Liver (tissue), 9 donors: ENCODE measurements around the gene RHOXF2. TPM values are rescaled to one million over a fixed set of nuclear protein-coding genes. Genes with fewer than 3 reads are reported as not detected.
"Not testable (repeated sequence)": the region's sequence is repeated elsewhere in the genome, so short reads cannot be mapped to it uniquely, and the experiment has no call there.

Source experiments
- DNase-seq: peaks from one replicate; pipeline ENCODE4 v3.0.0-alpha.2; 2017; ENCODE audit warnings: low spot score
- H3K27ac ChIP-seq, 2 donors: one replicate each; pipeline ENCODE4 v1.7.0; 2013; ENCODE audit warnings: inconsistent platforms in 2 of 2, low read length in 2 of 2, control low read depth in 1 of 2, low read depth in 1 of 2, mild to moderate bottlenecking in 1 of 2
- H3K27me3 ChIP-seq, 4 donors: one replicate each; pipeline versions ENCODE4 v1.6.1 to v1.7.0; 2013; ENCODE audit warnings: low read length in 3 of 4, inconsistent platforms in 1 of 4, mild to moderate bottlenecking in 1 of 4, moderate library complexity in 1 of 4; ENCODE audit not compliant: control insufficient read depth in 4 of 4, insufficient read depth in 4 of 4
- H3K36me3 ChIP-seq, 4 donors: one replicate each; pipeline versions ENCODE4 v1.6.1 to v1.7.0; 2013; ENCODE audit warnings: low read length in 3 of 4, mild to moderate bottlenecking in 3 of 4, low read depth in 1 of 4, moderate library complexity in 1 of 4; ENCODE audit not compliant: control insufficient read depth in 4 of 4, insufficient read depth in 3 of 4
- H3K4me1 ChIP-seq, 4 donors: one replicate each; pipeline versions ENCODE4 v1.6.1 to v1.7.0; 2013; ENCODE audit warnings: low read length in 3 of 4, mild to moderate bottlenecking in 3 of 4, moderate library complexity in 1 of 4; ENCODE audit not compliant: control insufficient read depth in 4 of 4, insufficient read depth in 4 of 4
- H3K4me3 ChIP-seq, 3 donors: one replicate each; pipeline versions ENCODE4 v1.6.1 to v1.7.0; 2013; ENCODE audit warnings: low read length in 3 of 3, control low read depth in 1 of 3, low read depth in 1 of 3, mild to moderate bottlenecking in 1 of 3
- H3K9ac ChIP-seq, 2 donors: one replicate each; pipeline ENCODE4 v1.7.0; 2013; ENCODE audit warnings: low read length in 2 of 2, mild to moderate bottlenecking in 2 of 2, moderate library complexity in 2 of 2, control low read depth in 1 of 2, low read depth in 1 of 2
- H3K9me3 ChIP-seq, 4 donors: one replicate each; pipeline versions ENCODE4 v1.6.1 to v1.7.0; 2013; ENCODE audit warnings: low read length in 3 of 4; ENCODE audit not compliant: control insufficient read depth in 4 of 4
- ATF3 ChIP-seq: IDR thresholded peaks from 2 replicates; pipeline ENCODE4 v1.6.1; 2016; ENCODE audit warnings: antibody characterized with exemption
- CTCF ChIP-seq: fragments of 150-350 bp; IDR thresholded peaks from 2 replicates; pipeline ENCODE4 v1.5.1; 2017; ENCODE audit warnings: improper control_type of control experiment, low read depth, low read length; ENCODE audit not compliant: missing input control
- EGR1 ChIP-seq, 2 donors: IDR thresholded peaks; 2 replicates each; pipeline ENCODE4 v1.6.1; 2016 to 2018; ENCODE audit warnings: antibody characterized with exemption in 2 of 2, low read depth in 2 of 2
- FOXA1 ChIP-seq: IDR thresholded peaks from 2 replicates; pipeline ENCODE4 v1.6.1; 2016; ENCODE audit warnings: antibody characterized with exemption
- FOXA2 ChIP-seq: IDR thresholded peaks from 2 replicates; pipeline ENCODE4 v1.6.1; 2016; ENCODE audit warnings: antibody characterized with exemption
- GABPA ChIP-seq, 2 donors: IDR thresholded peaks in 1 of 2; conservative IDR thresholded peaks in 1 of 2; 2 replicates each; pipeline ENCODE4 v1.6.1; 2016; ENCODE audit warnings: antibody characterized with exemption in 2 of 2, mild to moderate bottlenecking in 1 of 2, moderate library complexity in 1 of 2
- HNF4A ChIP-seq, 2 donors: conservative IDR thresholded peaks; 2 replicates each; pipeline ENCODE4 v1.6.1; 2016; ENCODE audit warnings: antibody characterized with exemption in 2 of 2, mild to moderate bottlenecking in 2 of 2
- HNF4G ChIP-seq: IDR thresholded peaks from 2 replicates; pipeline ENCODE4 v1.6.1; 2016; ENCODE audit warnings: antibody characterized with exemption
- JUND ChIP-seq, 2 donors: IDR thresholded peaks; 2 replicates each; pipeline ENCODE4 v1.6.1; 2016; ENCODE audit warnings: antibody characterized with exemption in 2 of 2
- MAX ChIP-seq: IDR thresholded peaks from 2 replicates; pipeline ENCODE4 v1.6.1; 2016; ENCODE audit warnings: antibody characterized with exemption
- NR2F2 ChIP-seq: IDR thresholded peaks from 2 replicates; pipeline ENCODE4 v1.6.1; 2016; ENCODE audit warnings: antibody characterized with exemption
- RAD21 ChIP-seq, 2 donors: IDR thresholded peaks; 2 replicates each; pipeline ENCODE4 v1.6.1; 2016; ENCODE audit warnings: antibody characterized with exemption in 2 of 2, mild to moderate bottlenecking in 2 of 2
- REST ChIP-seq: IDR thresholded peaks from 2 replicates; pipeline ENCODE4 v1.6.1; 2016; ENCODE audit warnings: antibody characterized with exemption, mild to moderate bottlenecking
- RXRA ChIP-seq, 2 donors: IDR thresholded peaks; 2 replicates each; pipeline ENCODE4 v1.6.1; 2017 to 2018; ENCODE audit warnings: antibody characterized with exemption in 2 of 2, mild to moderate bottlenecking in 1 of 2
- SP1 ChIP-seq: IDR thresholded peaks from 2 replicates; pipeline ENCODE4 v1.6.1; 2018; ENCODE audit warnings: antibody characterized with exemption, mild to moderate bottlenecking
- TAF1 ChIP-seq: conservative IDR thresholded peaks from 2 replicates; pipeline ENCODE4 v1.6.1; 2016; ENCODE audit warnings: antibody characterized with exemption, mild to moderate bottlenecking
- YY1 ChIP-seq: IDR thresholded peaks from 2 replicates; pipeline ENCODE4 v1.6.1; 2016; ENCODE audit warnings: antibody characterized with exemption, mild to moderate bottlenecking
- ZBTB33 ChIP-seq: IDR thresholded peaks from 2 replicates; pipeline ENCODE4 v1.6.1; 2016; ENCODE audit warnings: antibody characterized with exemption
- WGBS: extraction: QIAGEN DNeasy Blood & Tissue Kit; methylation state at CpG from one replicate; pipeline ENCODE4 v1.1.7; 2013; 5-methylcytosine and 5-hydroxymethylcytosine counted together
- polyA plus RNA-seq, 2 donors: library from polyadenylated mRNA; stranded (reverse) in 1 of 2; unstranded in 1 of 2; fragments of 200-250 nt in 1 of 2; fragments of >200 nt in 1 of 2; fragmentation: Nextera tagmentation in 1 of 2; extraction: Ambion mirVana in 1 of 2; gene quantifications; one replicate each; pipeline versions ENCODE4 v1.2.1 to v1.2.3, GENCODE V29; 2013 to 2015
- total RNA-seq, 2 donors: library from RNA; depleted of rRNA; stranded (reverse); fragments of >200 nt; gene quantifications; one replicate each; pipeline ENCODE4 v1.2.3, GENCODE V29; 2014
- donor health status: healthy.
- donor health status: healthy.
- donor health status: healthy.
- donor health status: healthy.
- donor health status: healthy.

Gene RHOXF2
- not detected for total RNA-seq
- polyA plus RNA-seq: not detected

DNA sequence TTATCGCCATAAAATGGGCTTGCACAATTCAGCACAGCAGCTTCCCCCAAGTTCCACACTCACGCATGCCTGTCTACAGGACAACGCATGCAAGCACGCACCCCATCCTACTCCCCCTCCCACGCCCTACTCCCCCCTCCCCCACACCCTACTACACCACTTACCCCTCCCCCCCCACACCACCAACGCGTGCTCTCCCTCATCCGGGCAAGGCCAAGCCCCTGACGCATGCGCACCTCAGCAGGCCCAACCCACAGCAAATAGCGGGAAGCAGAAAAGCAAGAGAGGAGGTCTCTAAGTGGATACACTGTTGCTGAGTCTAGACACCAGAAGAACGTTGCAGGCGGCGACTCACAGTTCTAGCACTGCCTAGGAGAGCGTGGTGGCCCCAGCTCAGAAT lies at the start of gene RHOXF2:
Gene RHOXF2 (plus strand): TSS at position 301 of the 400 bp plus-strand sequence. CDS start 138 bp downstream, outside the sequence.
- H3K4me1 ChIP-seq, H3K9me3 ChIP-seq, H3K27ac ChIP-seq, DNase-seq, H3K27me3 ChIP-seq, H3K36me3 ChIP-seq, H3K4me3 ChIP-seq, H3K9ac ChIP-seq: not testable (repeated sequence)
- no CpG with 5 or more reads among the region's 15 CpGs for WGBS

DNA sequence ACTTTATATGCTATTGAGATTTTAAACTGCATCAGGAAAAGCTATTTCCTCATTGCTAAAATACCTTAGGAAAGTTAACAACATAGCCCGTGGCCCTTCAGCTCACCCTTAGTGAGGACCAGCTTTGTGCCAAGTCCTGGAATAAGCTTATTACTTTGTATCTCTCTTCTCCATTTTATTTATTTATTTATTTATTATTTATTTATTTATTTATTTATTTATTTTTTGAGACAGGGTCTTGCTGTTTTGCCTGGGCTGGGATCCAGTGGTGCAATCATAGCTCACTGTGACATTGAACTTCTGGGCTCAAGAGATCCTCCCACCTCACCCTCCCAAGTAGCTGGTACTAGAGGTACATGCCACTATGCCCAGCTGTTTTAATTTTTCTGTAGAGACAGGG lies 49.0 kb upstream of the RHOXF2 start:
- TF ChIP-seq GABPA (IDR thresholded peaks at IDR 0.05 in 1 of 2, conservative IDR thresholded peaks at IDR 0.05 in 1 of 2): no peak
- no peak for TF ChIP-seq HNF4G
- TF ChIP-seq EGR1 (IDR thresholded peaks at IDR 0.05; ENCODE audit: low read depth in 2 of 2): no peak
- no peak for TF ChIP-seq TAF1
- no peak for TF ChIP-seq SP1
- no peak for TF ChIP-seq FOXA1
- no peak for TF ChIP-seq HNF4A (conservative IDR thresholded peaks at IDR 0.05)
- TF ChIP-seq CTCF: no peak
- TF ChIP-seq MAX: no peak
- WGBS: 94% methylated on average over 1 of the region's 1 CpG

DNA sequence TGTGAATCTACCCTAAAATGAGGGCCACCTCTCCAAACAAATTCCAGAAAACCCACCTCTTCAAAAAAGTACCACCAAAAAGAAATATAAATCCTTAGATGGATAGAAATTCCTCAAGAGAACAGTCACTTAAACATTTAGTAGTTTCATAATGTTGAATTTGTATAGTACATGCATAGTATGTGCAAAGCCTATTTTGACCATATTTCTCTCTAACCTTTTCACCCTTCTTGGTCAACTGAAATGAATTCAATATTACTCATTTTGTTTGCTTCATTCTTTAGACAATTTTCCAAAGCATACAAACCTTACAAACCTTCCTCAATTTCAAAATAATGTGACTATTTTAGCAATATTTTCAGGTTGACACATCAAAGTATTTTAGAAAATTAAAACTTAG lies 46.8 kb upstream of the RHOXF2 start:
- Histone ChIP-seq H3K27ac (no peak overlapping the region), H3K9me3 (no peaks in the 10 kb centered on the region), H3K9ac (no peak overlapping the region), H3K27me3 (no peaks in the 10 kb centered on the region), H3K4me1 (no peaks in the 10 kb centered on the region), H3K36me3 (no peaks in the 10 kb centered on the region), H3K4me3 (no peak overlapping the region)
- DNase-seq: no peak
- TF ChIP-seq ATF3: no peak
- TF ChIP-seq GABPA (IDR thresholded peaks at IDR 0.05 in 1 of 2, conservative IDR thresholded peaks at IDR 0.05 in 1 of 2): no peak
- TF ChIP-seq CTCF: no peak
- TF ChIP-seq ZBTB33: no peak
- no peak for TF ChIP-seq MAX
- TF ChIP-seq REST: no peak
- no peak for TF ChIP-seq YY1
- TF ChIP-seq HNF4G: no peak
- no peak for TF ChIP-seq SP1
- TF ChIP-seq RXRA (IDR thresholded peaks at IDR 0.05): no peak
- TF ChIP-seq RAD21 (IDR thresholded peaks at IDR 0.05): no peak
- TF ChIP-seq TAF1: no peak
- TF ChIP-seq FOXA1: no peak
- TF ChIP-seq NR2F2: no peak
- no peak for TF ChIP-seq FOXA2
- TF ChIP-seq JUND (IDR thresholded peaks at IDR 0.05): no peak

More for the DNA sequence above, 49.0 kb upstream of the RHOXF2 start:
- DNase-seq: no peak
- Histone ChIP-seq H3K9me3 (no peaks in the 10 kb centered on the region), H3K27ac (no peak overlapping the region), H3K4me3 (no peak overlapping the region), H3K9ac (no peak overlapping the region), H3K27me3 (no peaks in the 10 kb centered on the region), H3K4me1 (no peaks in the 10 kb centered on the region), H3K36me3 (no peaks in the 10 kb centered on the region)
